Hematopoietic multipotent progenitor cell treated with erythropoietin and hydrocortisone succinate and interleukin-3 and kit ligand, for 6 days (in vitro differentiated cells): Measurements from ENCODE around the gene PCSK6.
A peak's percentile ranks its signal among the peaks of the same experiment; 100 is the strongest.

Experiments
- DNase-seq: peaks from one replicate; pipeline ENCODE4 v3.0.0-alpha.2; 2015

Gene PCSK6

GRCh38 chr15:101522621-101523559 lies 33.4 kb upstream of the PCSK6 start:
- no peak for DNase-seq

GRCh38 chr15:101522091-101522490 lies 32.6 kb upstream of the PCSK6 start:
- no peak for DNase-seq

GRCh38 chr15:101521591-101521990 lies 32.1 kb upstream of the PCSK6 start:
- peak; percentile 69 for DNase-seq

- DNase-seq = no peak
Observed at GRCh38 chr15:101521069-101521468, 31.6 kb upstream of the PCSK6 start.

- no peak for DNase-seq
Observed at GRCh38 chr15:101520395-101520794, 30.9 kb upstream of the PCSK6 start.

GRCh38 chr15:101517504-101517903 lies 28.0 kb upstream of the PCSK6 start:
- no peak for DNase-seq

- DNase-seq = no peak
Observed at GRCh38 chr15:101514318-101514717, 24.8 kb upstream of the PCSK6 start.

- no peak for DNase-seq
Observed at GRCh38 chr15:101511717-101512116, 22.2 kb upstream of the PCSK6 start.

- DNase-seq = no peak
Observed at GRCh38 chr15:101510212-101511197, 21.0 kb upstream of the PCSK6 start.

- no peak for DNase-seq
Observed at GRCh38 chr15:101509279-101509678, 19.8 kb upstream of the PCSK6 start.

GRCh38 chr15:101506491-101506890 lies 17.0 kb upstream of the PCSK6 start:
- no peak for DNase-seq

GRCh38 chr15:101505610-101506337 lies 16.3 kb upstream of the PCSK6 start:
- no peak for DNase-seq

- DNase-seq = no peak
Observed at GRCh38 chr15:101504866-101505609, 15.5 kb upstream of the PCSK6 start.

- DNase-seq = no peak
Observed at GRCh38 chr15:101504373-101504772, 14.9 kb upstream of the PCSK6 start.

- DNase-seq = no peak
Observed at GRCh38 chr15:101503296-101503599, 13.7 kb upstream of the PCSK6 start.

- no peak for DNase-seq
Observed at GRCh38 chr15:101502572-101503295, 13.2 kb upstream of the PCSK6 start.

GRCh38 chr15:101501703-101502373 lies 12.3 kb upstream of the PCSK6 start:
- DNase-seq = peak; percentile 82

GRCh38 chr15:101500865-101501551 lies 11.5 kb upstream of the PCSK6 start:
- DNase-seq = peak; percentile 38

- peak; percentile 86 for DNase-seq
Observed at GRCh38 chr15:101499863-101500713, 10.6 kb upstream of the PCSK6 start.
